Hypothalamus (tissue), 51 donors: ENCODE data around the gene PNMA1.

ENCODE experiments used
- DNase-seq, 51 donors: peaks; one replicate each; lab custom pipeline; 2025; lab: John Stamatoyannopoulos, UW

PNMA1 gene, protein sequence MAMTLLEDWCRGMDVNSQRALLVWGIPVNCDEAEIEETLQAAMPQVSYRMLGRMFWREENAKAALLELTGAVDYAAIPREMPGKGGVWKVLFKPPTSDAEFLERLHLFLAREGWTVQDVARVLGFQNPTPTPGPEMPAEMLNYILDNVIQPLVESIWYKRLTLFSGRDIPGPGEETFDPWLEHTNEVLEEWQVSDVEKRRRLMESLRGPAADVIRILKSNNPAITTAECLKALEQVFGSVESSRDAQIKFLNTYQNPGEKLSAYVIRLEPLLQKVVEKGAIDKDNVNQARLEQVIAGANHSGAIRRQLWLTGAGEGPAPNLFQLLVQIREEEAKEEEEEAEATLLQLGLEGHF

DNA sequence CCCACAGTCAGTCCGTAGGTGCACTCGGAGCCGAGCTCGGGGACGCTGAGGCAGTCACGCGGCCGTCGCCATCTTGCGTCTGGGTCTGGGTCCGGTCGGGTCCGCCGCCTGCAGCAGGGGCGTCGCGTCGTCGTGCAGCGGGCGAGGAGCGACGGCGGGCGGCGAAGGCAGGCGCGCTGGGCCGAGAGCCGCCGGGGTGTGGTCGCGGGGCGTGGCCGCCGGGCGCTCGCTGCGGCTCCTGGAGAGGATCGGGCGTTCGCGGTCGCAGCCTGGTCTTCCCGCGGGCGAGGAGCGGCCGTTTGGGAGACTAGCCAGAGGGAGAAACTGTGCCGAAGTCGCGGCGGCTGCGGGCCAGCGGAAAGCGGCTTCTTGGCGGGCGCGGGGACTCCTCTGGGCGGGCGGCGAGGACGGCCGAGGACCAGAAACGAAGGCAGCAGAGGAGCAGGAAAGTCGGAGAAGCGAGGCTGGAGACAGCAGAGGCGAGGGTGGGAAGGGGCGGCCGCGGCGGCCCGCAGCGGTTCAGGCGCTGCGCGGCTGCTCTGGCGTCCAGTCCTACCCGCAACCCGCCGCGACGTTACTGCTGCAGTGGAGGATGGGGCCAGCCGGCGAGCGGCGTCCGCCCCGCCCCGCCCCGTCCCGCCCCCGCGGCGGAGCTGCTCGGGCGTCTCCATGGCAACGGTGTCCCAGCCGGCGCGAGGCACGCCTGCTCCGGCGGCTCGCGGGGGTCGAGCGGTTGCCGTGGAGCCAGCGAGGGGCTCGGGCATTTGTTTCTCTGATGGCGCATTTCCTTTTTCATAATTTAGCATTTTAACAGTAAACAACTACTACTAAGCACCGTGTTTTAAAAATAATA, at the start of gene PNMA1:
Gene PNMA1 (minus strand): TSS at position 582 of the 853 bp plus-strand sequence. CDS start 745 bp downstream, outside the sequence.
- DNase-seq, result peak; percentile 38 to 94 (median 81)

DNA sequence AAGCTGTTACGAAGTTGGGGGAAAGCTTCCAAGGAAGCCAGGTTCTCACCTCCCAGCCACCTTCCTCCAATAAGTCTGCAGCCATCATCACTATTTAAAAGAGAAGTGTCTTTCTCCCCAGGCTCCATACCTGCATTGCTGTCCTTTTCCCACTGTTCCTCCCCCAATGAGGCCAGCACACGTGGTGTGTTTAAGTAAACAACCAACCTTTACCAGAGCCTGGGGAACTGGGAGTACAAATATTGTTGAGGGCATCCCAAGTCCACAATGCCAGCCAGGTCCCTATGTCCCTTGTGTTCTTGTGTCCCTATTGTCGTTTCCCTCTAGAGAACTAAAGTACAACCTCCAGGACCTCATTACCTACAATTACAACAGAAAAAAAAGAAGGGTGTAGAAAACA, 49.2 kb upstream of the PNMA1 start:
- DNase-seq, result no peak

DNA sequence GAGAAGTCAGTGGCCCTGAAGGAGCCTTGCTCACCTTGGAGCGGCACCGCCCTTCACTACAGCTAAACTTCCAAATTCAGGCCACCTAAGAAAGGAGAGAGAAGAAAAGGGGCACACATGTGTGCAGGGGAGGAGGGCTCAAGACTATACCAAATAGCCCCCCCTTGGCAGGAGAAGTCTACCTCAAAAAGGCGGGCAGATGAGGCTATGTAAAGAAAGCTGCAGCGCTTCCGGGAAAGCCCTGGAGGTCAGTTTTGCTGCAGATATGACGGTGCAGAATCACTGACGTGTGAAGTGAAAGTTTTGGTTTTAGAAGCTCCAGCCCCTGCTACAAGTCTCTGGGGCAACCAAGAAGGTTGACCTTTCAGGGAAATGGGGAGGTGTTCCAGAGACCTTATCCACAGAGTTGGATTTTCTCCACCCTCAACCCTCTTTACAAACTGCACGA, 48.2 kb upstream of the PNMA1 start:
- DNase-seq, result no peak

DNA sequence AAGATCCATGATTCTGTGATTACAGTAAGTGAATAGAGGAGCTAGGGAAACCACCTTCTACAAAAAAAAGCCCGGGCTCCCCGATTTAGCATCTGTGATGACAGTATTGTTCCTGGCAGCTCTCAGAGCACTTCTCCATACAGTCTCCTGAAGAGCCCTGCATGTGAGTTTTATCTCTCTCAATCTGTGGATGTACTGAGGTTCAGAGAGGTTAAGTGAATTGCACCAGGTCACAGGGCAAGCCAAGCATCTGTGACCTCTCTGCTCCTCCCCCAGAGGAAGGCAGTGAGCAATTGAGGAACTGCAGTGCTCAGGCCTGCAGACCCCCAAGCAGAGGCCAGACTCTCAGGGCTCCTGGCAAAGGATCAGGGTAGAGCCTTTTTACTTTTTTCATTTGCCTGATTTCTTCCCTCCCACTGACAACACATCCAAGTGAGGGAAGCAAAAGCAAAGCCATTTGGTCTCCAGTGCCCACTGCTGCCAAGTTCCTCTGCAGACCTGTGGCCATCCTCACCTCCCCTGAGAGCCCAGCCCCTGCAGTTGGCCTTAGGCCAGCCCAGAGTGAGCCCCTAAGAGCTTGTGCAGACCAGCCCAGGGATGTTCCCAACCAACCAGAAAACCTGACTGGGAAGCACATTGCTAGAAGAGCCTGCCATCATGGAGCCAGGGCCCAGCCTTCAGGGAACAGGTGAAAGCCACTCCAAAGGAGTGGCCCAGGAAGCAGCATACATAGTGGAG, 47.6 kb upstream of the PNMA1 start:
- DNase-seq, result no peak

DNA sequence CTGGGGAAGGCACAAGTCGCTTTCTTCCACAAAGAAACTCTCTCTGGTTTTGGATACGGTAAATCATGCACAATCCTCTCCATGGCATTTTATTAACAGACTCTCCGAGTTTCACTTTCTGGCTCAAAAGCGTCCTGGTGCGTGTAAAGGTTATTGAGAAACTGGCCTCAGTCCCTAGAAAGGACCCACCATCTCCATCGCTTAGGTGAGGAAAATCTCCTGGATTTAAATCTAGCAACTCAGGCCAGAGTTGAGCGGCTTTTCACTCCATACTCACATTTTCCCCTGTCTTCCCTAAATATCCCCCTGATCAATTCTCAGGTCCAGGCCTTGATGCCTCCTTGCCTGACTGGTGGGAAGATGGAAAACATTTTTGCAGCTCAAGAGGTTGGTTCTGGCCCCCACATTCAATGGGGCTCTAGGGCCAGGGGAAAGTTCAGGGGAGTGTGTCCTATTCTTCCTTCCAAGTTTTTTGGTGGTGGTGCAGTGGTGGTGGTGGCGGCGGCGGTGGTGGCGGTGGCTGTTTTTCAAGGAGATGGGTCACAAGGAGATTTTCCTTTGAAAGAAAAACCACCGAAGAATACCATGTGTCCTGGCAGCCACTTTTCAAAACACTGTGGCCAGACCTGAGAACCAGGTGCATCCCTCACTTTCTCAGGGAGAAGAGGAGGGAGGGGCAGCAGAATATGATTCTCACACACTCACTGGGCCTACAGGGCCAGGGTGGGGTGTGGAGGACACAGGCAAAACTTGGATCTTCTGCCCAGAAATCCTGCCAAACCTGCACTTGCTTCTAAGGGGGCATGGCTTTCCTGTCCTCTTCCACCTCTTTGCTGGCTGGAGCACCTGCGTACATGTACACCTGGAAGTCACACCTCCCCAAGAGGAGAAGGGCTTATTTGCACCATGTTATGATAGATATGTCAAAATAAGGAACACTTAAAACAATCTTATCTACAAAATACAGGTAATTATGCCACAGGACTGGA, 46.7 kb upstream of the PNMA1 start:
- no peak for DNase-seq

DNA sequence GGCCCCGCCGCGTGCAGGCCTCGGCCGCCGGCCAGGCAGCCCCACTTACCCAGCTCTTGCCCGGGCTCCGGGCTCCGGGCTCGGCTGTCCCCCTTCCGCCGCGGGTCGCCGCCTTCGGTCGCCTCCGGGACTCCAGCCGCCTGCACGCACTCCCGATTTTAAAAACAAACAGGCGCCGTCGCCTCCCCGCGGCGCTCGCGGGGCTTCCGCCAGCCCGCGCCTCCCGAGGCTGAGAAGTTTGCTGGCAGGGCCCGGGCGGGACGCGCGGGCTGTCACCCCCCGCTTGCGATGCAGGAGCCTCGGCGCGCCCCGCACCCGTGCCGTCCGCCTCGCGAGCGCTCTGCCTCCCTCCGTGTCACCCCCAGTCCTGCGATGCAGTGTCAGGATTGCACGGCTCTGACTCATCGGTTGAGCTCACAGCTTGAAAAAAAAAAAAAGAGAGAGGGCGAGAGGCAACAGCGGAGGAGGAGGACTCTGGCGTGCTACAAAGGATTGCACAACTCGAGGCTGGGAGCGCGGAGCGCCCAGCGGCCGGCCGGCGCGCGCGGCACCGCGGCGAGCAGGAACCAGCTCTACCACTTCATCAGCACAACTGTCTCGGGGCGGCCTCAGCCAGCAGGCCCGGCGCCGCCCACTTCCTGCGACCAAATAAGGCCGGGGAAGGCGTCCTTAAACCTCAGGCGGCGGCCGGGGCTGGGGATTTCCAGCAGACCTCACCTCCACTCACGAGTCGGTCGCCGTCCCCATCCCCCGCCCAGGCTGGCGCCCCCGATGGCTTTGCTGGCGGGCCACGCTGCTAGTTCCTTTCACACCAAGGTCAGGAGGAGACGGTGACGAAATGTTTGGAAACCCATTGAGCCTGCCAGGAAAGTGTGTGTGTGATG, 45.8 kb upstream of the PNMA1 start:
- peak in 50 of 51 donors; percentile 45 to 93 (median 87) for DNase-seq

DNA sequence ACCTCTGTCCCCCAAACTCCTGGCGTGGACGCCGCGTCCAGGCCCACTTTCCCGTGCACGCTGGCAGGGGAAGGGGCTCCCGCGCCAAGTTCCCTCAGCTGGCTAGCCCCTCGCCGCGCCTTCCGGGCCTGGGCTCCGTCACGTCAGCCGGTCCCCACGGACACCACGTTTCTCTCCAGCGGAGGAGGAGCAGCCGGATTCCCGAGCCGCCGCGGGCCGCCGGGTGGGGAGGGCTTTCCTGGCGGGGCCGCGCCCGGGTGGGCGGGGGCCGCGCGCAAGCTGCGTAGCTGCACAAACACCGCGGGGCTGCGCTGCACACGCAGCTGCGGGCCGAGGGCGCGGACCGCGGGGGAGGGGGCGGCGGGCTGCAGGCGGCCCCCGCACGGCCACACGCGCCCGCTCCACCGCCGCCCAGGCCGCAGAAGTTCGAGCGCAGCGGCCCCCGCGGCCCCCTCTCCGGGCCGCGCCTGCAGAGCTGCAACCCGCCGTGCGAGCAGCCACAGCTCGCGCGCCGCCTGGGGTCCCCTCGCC, 45.1 kb upstream of the PNMA1 start:
- DNase-seq, result peak in 33 of 51 donors; percentile 28 to 71 (median 46)

DNA sequence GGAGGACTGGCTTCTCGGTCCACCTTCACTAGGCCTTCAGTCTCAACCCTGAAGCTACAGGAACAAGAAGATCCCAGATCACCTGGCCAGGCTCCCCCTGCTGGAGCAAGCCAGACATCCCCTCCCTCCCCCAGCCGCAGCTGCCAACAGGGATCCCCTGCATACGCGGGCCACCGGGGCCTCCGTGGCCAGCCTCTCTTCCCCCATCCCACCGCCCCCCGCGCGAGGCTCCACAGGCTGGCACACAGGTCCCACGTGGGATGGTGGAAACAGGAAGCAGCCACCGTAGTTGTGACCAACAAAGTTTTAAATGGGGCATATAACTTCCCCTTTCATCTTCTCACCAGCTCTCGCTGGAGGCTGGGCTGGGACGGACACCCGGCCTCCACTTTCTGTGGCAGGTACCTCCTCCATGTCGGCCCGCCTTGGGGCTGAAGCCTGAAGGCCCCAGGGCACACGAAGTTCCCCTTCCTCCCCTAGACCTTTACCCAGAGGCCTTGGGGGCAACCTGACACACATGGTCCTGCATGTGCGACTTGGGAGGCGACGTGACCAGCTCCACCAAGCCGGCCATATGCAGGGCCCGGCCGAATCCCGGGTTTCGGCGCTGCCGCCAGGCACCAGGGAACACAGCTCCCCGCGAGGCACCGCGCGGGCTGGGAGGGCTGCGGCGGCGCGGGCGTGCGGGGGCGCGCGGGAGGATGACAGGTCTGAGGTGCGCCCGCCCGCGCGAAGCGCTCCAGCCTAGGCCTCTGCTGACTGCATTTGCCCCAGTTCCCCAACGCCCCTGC, 44.4 kb upstream of the PNMA1 start:
- peak in 35 of 51 donors; percentile 19 to 71 (median 43) for DNase-seq

DNA sequence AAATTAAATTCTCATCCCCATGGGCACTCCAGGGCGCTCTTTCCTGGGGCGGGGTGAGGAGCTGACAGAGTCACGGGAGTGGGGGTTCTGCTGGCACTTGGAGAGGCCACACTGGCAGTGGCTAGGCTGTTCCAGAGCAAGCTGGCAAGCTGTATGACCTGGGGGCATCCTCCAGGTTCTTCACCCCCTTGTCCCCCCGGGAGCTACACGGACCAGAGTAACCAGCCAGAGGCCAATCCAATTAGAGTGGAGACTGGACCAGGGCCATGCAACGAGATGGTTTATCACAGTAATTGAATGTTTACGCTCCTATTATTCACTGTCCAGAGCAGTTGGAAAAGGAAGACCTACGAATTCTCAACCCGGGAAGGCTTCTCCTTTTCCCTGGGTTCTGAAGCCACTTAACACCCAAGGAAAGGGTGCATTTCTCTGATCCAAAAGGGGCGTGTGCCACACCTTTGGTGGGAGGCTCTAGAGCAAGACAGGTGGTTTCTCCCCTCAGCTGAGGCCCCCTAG, 43.8 kb upstream of the PNMA1 start:
- DNase-seq, result peak in 1 of 51 donors; percentile 21

DNA sequence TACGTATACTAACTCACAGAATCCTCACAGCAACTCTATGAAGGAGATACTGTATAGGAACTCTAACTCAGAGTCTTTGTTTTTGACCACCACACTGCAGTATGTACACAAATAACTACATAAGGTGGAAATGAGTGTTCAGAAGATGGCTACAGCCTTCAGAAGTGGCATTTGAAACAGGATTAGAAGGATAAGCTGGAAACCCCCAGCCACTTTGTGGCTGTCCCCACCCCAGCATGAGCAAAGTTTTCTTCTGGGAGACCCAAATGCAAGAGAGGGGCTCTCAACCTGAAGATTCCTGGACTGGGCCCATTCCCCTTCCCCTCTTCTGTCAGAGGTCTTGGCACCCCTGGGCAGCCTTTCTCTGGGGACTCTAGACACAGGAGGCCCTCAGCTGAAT, 43.2 kb upstream of the PNMA1 start:
- no peak for DNase-seq

DNA sequence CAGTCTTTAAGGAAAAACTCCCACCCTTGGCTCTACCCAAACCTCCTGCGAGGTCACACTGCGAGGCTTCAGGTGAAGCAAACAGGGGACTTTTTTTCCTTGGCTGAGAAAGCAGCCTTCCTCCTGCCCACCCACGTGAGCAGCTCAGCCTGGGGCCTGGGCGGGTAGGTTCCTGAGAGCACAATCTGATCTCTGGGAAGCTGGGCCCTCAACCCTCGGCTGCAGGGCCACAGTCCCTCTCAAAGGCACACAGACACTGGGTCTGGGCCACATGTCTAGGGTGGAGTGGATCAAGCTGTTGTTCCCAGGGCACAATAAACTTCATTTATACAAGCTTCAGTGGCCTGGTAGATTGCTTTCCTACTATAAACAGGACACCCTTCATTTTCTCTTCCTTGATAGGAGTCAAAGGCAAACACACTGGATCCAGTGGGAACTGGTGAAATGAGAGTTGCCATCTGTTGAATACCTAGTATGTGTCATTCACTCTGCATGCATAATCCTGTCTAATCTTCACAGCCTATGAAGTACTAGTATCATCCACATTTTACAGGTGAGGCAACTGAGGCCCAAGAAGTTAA, 41.3 kb upstream of the PNMA1 start:
- peak in 20 of 51 donors; percentile 24 to 58 (median 40) for DNase-seq

DNA sequence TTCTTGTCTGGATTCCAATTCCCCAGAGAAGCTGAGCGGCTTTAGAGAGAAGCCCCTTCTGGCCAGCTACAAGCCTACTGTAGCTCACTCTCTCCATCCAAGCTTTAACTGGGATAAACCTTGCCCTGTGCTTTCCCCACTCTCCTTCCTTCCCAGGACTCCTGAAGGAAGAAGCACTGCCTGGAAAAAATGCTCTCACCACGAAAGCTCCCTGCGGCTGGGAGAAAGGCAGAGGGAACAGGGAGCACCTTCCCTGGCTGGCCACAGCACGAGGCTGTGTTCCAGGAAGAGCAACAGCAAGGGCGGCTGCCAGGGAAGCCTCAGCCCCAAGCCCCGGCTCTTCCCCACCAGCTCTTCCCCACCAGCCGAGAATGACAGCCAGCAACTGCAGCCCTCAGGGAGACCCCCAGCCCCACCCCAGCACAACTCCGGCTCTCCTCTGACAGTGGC, 40.8 kb upstream of the PNMA1 start:
- peak in 14 of 51 donors; percentile 17 to 51 (median 26) for DNase-seq

DNA sequence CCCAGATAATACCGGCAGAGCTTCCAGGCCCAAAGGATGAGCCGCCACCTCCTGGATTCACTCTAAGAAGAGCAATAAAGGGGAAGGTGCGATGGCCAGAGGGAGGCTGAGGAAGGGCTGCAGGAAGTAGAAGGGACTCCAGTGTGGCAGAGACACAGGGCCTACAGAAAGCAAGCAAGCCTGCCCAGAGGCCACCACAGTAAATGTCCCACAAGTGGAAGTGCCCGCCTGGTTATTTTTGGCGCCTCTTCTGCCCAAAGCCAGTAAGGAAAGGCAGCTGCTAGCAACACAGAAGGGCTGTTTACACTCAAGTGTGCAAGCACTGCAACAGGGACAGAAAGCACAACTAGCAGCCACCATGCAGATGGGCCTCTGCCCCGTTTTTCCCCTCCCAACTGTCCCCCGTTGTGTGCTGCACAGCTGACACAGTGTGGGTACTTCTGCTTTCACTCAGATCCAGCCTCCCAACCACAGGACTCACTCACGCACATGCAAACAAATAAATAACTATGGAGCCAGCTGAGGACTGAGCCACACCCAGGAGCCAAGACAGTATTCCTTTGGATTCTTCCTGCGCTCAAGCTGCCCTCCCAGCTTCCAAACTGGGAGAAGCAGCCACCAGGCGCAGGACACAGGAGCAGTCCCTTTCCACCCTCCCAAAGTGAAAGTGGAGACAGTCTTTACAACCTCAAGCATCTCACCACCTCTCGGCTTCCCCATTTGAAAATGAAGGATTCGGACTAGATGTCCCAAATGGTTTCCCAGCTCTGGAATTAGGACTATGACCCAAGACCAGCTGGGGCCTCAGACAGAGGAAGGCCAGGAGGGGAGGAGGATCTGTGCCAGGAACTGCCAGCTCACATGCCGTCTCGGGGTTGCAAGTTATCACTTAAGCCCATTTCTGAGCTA, 40.0 kb upstream of the PNMA1 start:
- peak in 36 of 51 donors; percentile 12 to 72 (median 46) for DNase-seq

DNA sequence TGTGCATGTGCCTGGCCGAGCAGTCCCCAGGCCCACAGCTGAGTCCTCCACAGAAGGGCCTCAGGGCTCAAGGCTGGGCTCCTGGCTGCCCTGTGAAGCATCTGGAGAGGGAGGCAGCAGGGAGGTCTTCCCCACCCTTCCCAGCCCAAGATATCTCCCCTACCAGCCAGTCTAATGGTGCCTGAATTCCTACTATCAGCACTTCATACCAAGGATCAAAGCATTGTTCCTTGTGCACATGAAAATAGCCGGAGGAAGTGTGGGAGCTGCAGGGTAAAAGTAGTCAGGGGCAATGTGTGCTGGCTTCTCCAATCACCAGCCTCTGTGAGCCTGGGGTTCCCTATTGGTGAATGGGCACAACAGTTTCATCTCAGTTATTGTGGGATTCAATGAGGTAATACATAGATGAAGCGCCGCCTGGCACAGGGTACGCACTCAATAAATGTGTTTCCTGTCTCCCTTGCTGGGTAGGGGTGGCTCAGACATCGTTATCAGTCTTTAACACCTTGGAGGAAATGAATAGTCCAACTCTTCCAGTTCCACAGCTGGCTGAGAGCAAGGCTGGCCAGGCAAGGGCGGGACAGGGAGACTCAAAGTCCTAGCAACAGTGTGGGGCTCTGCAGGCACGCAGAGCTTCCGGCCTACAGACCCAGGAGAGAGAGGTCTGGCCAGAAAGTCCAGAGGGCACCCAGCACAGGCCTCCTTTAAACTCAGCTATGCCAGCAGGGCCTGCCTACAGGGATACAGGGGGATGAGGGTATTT, 39.1 kb upstream of the PNMA1 start:
- DNase-seq, result peak in 2 of 51 donors; percentile 41 to 58
